Cardiac fibroblast (primary cell): ENCODE results near the gene SNED1.

ENCODE experiments used
- DNase-seq, 2 donors: peaks; one replicate each; pipeline versions ENCODE4 v3.0.0 to v3.0.0-alpha.2; 2010; ENCODE audit warnings: low read depth in 2 of 2
- H3K4me3 ChIP-seq, 2 donors: replicated peaks in 1 of 2; 1 replicate in 1 of 2; 2 replicates in 1 of 2; pipeline ENCODE4 v1.5.1; 2011; ENCODE audit warnings: low read depth in 2 of 2, low read length in 2 of 2, mild to moderate bottlenecking in 2 of 2, moderate library complexity in 1 of 2
- TF ChIP-seq, protein P1 (sequence below): IDR thresholded peaks from one replicate; pipeline ENCODE4 v1.5.1; 2011; ENCODE audit warnings: low read depth, mild to moderate bottlenecking, low read length, inconsistent platforms

The SNED1 gene

DNA sequence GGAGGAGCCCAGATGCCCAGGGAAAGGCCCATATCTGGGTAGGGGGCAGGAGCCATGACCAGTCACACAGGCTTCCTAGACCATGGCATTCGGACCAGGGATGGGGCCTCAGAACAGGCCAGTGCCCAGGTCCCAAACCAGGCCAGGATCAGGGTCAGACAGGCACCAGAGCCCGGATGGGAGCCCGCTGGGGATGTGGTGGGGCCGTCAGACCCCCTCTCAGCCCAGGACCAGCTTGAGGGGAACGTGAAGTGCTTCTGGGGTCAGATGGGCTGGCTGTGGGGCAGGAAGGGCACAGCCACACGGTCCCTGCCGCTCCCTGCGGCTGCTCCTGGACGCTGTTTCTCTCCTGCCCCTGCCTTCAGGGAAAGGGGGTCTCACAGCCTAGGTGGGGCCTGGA lies 39.1 kb downstream of the SNED1 start:
- no peak overlapping the region for H3K4me3 ChIP-seq
- DNase-seq = no peak
- TF ChIP-seq, protein P1, sequence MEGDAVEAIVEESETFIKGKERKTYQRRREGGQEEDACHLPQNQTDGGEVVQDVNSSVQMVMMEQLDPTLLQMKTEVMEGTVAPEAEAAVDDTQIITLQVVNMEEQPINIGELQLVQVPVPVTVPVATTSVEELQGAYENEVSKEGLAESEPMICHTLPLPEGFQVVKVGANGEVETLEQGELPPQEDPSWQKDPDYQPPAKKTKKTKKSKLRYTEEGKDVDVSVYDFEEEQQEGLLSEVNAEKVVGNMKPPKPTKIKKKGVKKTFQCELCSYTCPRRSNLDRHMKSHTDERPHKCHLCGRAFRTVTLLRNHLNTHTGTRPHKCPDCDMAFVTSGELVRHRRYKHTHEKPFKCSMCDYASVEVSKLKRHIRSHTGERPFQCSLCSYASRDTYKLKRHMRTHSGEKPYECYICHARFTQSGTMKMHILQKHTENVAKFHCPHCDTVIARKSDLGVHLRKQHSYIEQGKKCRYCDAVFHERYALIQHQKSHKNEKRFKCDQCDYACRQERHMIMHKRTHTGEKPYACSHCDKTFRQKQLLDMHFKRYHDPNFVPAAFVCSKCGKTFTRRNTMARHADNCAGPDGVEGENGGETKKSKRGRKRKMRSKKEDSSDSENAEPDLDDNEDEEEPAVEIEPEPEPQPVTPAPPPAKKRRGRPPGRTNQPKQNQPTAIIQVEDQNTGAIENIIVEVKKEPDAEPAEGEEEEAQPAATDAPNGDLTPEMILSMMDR = no peak

GRCh38 chr2:241038374-241039180 lies 40.2 kb downstream of the SNED1 start:
- TF ChIP-seq, protein P1 = no peak
- DNase-seq = no peak
- H3K4me3 ChIP-seq = no peak overlapping the region

DNA sequence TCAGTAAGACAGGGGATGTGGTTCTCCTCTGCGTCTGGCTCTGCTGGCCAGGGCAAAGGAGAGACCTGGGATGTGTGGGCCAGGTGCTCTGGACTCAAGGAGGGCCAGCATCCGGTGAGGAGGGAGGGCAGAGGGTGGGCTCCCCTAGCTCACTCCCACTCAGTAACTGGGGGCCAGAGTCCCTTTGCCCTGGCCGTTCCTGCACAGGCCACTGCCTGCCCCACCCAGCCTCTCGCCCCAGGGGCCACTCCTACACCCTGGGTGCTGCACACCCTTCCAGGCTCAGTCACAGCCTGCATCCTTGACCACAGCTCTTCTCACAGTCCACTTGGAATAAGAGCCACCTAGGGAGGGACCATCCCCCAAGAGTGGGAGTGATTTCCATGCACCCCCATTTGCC lies 41.0 kb downstream of the SNED1 start:
- no peak for DNase-seq
- TF ChIP-seq, protein P1 = no peak
- no peak overlapping the region for H3K4me3 ChIP-seq

DNA sequence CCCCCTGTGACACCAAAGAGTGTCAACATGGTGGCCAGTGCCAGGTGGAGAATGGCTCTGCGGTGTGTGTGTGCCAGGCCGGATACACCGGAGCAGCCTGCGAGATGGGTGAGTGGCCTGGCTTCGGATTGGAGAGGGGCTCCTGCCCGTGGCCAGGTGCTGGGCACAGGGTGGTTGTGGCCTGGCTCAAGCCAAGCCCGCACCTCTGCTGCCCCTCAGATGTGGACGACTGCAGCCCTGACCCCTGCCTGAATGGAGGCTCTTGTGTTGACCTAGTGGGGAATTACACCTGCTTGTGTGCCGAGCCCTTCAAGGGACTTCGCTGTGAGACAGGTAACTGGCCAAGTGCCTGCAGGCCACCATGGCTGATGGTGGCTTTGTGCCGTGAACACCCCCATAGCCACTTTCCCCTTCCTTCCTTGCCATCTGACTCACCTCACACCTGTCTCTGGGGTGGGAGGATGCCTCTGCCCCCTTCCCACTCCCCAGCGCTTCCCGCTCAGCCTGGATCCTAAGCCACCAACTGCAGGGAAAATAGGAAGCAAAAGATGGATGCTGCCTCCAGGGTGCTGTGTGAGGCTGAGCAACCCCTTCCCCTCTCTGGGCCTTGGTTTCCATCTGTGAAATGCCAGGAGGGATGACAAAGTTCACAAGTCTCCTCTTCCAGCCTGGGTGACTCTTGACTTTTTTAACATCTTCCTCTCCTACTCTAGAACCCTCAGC lies 41.8 kb downstream of the SNED1 start:
- no peak for DNase-seq
- TF ChIP-seq, protein P1 = no peak
- H3K4me3 ChIP-seq = no peak overlapping the region

GRCh38 chr2:241041589-241042158 lies 43.3 kb downstream of the SNED1 start:
- TF ChIP-seq, protein P1 = no peak
- H3K4me3 ChIP-seq = no peak overlapping the region
- DNase-seq = no peak

DNA sequence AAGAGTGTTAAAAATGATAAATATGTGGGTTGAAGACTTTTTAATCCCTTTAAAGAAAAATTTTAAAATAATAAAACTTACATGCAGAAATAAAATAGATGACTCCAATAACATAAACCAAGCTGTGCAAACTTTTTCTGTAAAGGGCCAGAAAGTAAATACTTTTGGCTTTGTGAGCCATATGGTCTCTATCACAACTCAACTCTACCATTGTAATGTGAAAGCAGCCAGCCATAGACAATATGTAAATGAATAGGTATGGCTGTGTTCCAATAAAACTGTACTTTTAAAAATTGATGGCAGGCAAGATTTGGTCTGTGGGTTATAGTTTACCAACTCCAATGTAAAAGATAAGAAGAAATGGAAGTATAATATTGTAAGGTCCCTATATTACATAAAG lies 45.2 kb downstream of the SNED1 start:
- no peak for DNase-seq
- H3K4me3 ChIP-seq = no peak overlapping the region
- TF ChIP-seq, protein P1 = no peak
